Glomerular endothelial cell (primary cell): ENCODE results near the gene MGAT5. TPM values are rescaled to one million over a fixed set of nuclear protein-coding genes. Genes with fewer than 3 reads are reported as not detected.

ENCODE experiments used
- DNase-seq: peaks from one replicate; pipeline ENCODE4 v3.0.0-alpha.2; 2011; ENCODE audit warnings: low read depth, low spot score; ENCODE audit errors: extremely low read depth
- total RNA-seq: library from RNA; depleted of rRNA; stranded (reverse); fragments of >200 nt; gene quantifications from 2 replicates; pipeline ENCODE4 v1.2.3, GENCODE V29; 2015

Gene MGAT5
- total RNA-seq, 1 donor from 2014 or later: 75.1 TPM

GRCh38 chr2:134386310-134386709, 132.4 kb downstream of the MGAT5 start:
- no peak for DNase-seq

- no peak for DNase-seq
Observed at GRCh38 chr2:134389381-134389780, 135.5 kb downstream of the MGAT5 start.

- DNase-seq: no peak
Observed at GRCh38 chr2:134391751-134392160, 137.9 kb downstream of the MGAT5 start.

- no peak for DNase-seq
Observed at GRCh38 chr2:134392442-134393074, 138.7 kb downstream of the MGAT5 start.

DNA sequence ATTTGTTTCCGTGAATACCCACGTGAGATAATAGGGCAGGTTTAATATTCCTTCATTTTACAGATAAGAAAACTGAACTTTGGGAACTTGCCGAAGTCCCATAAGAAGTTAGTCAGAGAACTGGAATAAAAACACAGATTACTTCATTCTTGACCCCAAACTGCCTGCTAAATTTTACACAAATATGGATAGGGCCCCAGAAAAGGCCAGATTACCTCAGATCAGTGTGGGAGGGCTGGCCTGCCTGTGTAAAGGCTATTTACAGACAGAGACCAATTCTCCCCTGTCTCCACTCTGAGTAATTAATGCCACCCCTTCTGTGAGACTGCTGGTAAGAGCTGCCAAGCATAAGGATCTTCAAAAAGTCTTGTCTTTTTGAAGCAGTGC, 139.2 kb downstream of the MGAT5 start:
- DNase-seq: no peak

DNA sequence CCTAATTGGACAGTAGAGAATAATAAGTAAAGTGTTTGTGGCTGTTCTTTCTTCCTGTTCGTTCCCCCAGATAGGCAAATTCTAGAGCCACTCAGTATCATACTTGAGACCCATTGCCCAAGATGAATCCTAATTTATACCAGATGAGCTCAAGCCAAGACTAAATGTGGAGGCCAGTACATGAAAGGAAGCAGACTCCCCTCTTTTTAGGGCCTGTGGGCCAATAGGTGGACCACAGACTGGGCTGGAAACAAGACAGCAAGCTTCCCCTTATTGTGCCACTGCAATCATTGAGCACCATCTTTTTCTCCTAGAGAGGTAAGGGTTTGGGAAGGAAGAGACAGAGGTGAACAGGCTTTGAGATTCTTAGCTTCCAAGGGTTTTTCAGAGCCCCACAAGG, 141.9 kb downstream of the MGAT5 start:
- DNase-seq: no peak

DNA sequence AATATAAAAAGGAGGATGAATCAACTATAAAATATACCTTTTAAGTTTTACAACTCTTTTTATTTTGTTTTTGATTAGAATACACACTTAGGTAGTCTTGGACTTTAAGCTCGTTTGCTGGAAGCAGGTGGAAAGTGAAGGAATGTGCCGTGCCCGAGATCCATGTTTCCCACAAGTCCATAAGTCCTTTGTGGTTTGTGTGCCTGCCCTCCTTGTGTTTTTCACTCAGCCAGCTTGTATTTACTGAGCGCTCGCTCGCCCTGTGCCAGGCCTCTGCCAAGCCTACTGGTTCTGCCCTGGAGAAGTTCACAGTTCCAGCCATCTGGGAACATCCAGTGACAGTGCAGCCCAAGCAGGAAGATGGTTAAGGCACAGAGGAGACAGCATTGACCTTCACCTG, 142.6 kb downstream of the MGAT5 start:
- DNase-seq: no peak

DNA sequence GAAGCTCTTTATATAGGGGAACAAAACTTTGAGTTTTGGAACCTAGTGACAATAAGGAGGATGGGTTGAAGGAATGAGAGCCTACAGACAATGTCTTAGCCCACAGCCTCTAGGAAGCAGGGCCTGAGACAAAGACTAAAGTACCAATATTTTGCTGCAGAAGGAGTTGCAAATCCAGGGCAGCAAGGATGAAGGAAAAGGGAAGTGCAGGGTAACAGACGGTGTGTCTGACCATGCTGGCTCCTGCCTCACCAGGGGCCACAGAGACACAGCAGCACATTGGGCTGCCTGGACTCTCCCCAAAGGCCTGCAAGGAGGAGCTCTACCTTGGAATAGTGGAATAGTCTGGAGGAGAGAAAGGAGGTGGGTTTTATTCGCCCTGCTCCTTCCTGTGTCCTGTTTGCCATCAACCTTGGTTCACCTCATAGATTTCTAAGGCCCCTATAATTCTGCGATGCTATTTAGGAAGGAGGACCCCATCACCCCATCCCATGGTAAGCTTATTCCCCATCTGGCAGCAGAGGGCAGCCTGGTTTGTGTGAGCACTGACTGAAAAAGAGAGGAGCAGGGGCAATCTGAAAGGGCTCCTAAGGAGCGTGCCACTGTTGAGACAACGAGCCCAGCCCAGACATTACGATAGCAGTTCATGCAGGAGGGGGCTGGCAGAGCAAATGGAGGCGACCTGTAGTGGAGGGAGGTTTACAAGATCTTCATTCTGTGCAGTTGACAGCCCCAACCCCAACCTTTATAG, 143.4 kb downstream of the MGAT5 start:
- no peak for DNase-seq

- DNase-seq: peak; percentile 63
Observed at GRCh38 chr2:134398300-134398699, 144.4 kb downstream of the MGAT5 start.

DNA sequence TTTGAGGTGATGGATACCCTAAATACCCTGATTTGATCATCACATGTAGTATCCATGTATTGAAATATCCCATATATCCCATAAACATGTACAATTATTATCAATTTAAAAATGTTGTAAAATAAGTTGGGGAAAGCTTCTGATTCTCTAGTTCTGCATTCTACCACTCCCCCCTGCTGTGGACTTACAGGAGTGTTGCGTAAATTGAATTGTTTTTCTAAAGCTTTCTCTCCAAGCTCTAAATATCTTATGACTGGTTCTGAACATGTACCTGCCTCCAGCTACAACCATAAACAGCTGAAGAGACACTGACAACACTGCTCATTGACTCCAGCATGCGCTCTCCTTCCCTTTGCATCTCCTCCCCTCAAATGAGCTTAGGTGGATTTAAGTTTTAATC, 145.2 kb downstream of the MGAT5 start:
- DNase-seq: no peak

DNA sequence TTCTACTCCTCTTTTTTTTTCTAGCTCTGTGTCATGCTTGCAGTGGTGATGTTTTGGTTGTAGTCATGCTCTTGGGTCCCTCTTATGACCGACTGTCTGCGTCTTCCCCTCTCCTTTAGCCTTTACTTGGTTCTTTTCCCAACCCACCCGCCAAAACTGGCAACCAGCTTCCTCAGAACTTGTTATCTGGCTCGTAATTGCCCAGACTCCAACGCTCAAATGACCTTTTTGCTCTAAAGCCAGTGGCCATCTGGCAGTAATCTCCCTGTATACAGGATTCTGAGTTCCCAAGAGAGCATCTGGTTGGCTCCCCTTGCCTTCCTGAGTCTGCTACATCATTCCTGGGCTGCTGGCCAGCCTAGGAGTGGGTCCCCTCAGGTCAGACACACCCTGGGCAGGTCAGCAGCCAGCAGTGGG, 147.2 kb downstream of the MGAT5 start:
- peak; percentile 83 for DNase-seq

- no peak for DNase-seq
Observed at GRCh38 chr2:134401789-134402188, 147.9 kb downstream of the MGAT5 start.

DNA sequence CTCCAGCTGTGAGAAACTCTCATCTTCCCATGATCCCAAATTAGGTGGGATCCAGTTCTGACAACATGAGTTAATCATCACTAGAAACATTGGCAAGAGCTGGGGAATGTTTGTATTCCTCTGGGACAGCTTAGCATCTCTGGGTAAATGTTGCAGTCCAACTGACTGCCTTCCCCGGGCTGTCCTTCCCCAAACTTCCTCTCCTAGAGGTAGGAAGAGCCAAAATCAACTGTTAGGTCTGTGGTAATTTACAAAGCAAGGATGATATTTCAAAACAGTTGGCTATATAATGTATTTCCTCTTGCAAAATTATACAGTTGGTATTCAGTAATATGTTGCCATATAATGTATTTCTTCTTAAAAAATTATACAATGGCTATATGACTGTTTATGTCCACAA, 148.5 kb downstream of the MGAT5 start:
- no peak for DNase-seq

- DNase-seq: no peak
Observed at GRCh38 chr2:134405611-134406081, 151.8 kb downstream of the MGAT5 start.

- no peak for DNase-seq
Observed at GRCh38 chr2:134406311-134406710, 152.4 kb downstream of the MGAT5 start.

- no peak for DNase-seq
Observed at GRCh38 chr2:134406736-134407135, 152.9 kb downstream of the MGAT5 start.

DNA sequence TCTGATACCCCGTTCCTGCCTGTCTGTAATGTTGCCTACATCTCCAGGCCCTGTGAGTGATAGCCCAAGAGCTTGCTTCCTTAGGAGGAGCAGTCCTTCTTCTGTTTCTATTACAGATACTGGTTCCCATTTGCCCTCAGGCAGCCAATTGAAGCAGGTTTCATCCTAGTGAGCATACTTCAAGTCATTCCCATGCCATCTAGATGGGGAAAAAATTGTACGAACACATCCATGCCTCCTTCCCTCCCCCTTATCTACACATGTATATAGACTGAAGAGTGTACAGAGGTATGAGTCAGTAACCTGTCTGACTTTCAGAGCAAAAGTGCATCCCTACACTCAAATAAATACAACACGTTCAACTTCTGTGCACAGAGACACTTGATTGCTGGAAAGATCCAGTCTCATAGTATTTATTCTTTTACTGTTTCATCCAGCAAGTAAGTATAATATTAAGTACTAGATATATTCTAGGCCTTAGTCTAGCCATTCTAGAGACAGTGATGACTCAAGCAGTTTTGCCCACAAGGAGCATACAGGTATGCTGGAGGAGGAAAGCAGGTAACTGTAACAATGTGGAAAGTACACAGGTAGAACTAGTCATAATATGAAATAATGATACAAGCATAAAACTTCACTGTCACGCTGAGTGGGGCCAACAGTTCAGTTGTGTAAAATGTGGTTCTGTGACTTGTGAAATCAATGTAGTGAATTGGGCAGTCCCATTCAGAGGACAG, 153.4 kb downstream of the MGAT5 start:
- DNase-seq: no peak

GRCh38 chr2:134408386-134408785, 154.5 kb downstream of the MGAT5 start:
- no peak for DNase-seq

GRCh38 chr2:134408791-134409190, 154.9 kb downstream of the MGAT5 start:
- no peak for DNase-seq

DNA sequence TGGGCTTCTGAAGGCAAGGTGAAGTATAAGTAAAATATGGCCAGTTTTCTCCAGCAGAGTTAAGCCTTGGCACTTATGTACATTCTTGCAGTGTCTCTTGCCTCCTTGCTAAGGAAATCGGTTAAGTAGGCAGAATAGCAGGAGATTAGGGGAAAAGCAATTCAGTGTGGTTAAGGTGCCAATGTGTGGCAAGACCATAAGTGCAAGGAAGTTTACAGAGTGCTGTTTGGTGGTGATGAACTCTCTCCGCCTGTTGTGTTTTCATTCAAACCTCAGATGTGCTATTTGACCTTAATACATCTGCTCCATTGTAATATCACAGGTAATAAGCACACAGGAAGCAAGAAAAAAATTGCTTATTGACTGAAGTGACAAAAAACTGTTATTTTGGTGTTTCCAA, 156.1 kb downstream of the MGAT5 start:
- DNase-seq: no peak

DNA sequence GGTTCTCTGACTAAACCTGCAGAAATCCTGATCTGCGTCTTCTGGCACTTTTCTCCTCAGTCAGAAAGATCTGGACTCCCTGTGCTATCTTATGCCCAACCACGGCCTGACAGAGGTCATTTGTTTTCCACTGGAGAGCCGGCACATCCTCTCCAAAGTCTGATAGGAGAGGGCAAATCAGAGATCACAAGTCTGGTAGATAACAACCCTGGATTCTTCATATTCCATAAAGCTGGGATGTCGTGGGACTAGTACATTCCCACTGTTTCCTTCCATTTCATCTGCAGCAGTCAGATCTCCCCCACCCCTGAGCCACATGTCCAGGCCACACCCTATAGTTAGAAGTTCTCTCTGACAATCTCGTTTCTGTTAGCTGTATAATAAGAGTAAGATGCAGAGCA, 157.0 kb downstream of the MGAT5 start:
- no peak for DNase-seq
